Peyer's patch (tissue), 4 donors: Measurements from ENCODE around the gene CREBL2.

Source experiments
- CTCF ChIP-seq, 6 experiments: fragments of 450-650 bp in 4 of 6; fragments of 200-600 bp in 2 of 6; sonication (generic) in 1 of 6; IDR thresholded peaks; one replicate each; pipeline ENCODE4 v1.5.1; 2017 to 2019; ENCODE audit warnings: antibody characterized with exemption in 6 of 6, mild to moderate bottlenecking in 3 of 6, moderate library complexity in 1 of 6
- POLR2A ChIP-seq, 2 donors: fragments of 450-650 bp; IDR thresholded peaks; one replicate each; pipeline ENCODE4 v1.5.1; 2017; ENCODE audit warnings: antibody characterized with exemption in 2 of 2, mild to moderate bottlenecking in 2 of 2, moderate library complexity in 2 of 2

GRCh38 chr12:12586879-12587675 is 24.6 kb upstream of the CREBL2 start:
- TF ChIP-seq CTCF (IDR thresholded peaks at IDR 0.05) (no peak), POLR2A (IDR thresholded peaks at IDR 0.05) (no peak)
